Right forelimb (tissue), 1 donor: ENCODE measurements around the gene UBE2I.
"Not testable (repeated sequence)": the region's sequence is repeated elsewhere in the genome, so short reads cannot be mapped to it uniquely, and the experiment has no call there.

Experiments
- DNase-seq: peaks from one replicate; pipeline ENCODE4 v3.0.0-alpha.2; 2018

The UBE2I gene

GRCh38 chr16:1277617-1278282, 31.7 kb upstream of the UBE2I start:
- no peak for DNase-seq

- DNase-seq: no peak
Observed at GRCh38 chr16:1278477-1278876, 31.0 kb upstream of the UBE2I start.

- no peak for DNase-seq
Observed at GRCh38 chr16:1279081-1279944, 30.1 kb upstream of the UBE2I start.

GRCh38 chr16:1279945-1280589, 29.4 kb upstream of the UBE2I start:
- no peak for DNase-seq

- no peak for DNase-seq
Observed at GRCh38 chr16:1280783-1281182, 28.7 kb upstream of the UBE2I start.

- no peak for DNase-seq
Observed at GRCh38 chr16:1281517-1281916, 27.9 kb upstream of the UBE2I start.

- DNase-seq: no peak
Observed at GRCh38 chr16:1282324-1282973, 27.0 kb upstream of the UBE2I start.

- DNase-seq: no peak
Observed at GRCh38 chr16:1283296-1283695, 26.1 kb upstream of the UBE2I start.

- DNase-seq: no peak
Observed at GRCh38 chr16:1283996-1284616, 25.3 kb upstream of the UBE2I start.

- DNase-seq: no peak
Observed at GRCh38 chr16:1285669-1286512, 23.5 kb upstream of the UBE2I start.

GRCh38 chr16:1286513-1287094, 22.8 kb upstream of the UBE2I start:
- DNase-seq: no peak

- DNase-seq: no peak
Observed at GRCh38 chr16:1287982-1288670, 21.3 kb upstream of the UBE2I start.

- DNase-seq: no peak
Observed at GRCh38 chr16:1288813-1289476, 20.5 kb upstream of the UBE2I start.

- DNase-seq: no peak
Observed at GRCh38 chr16:1289477-1289866, 20.0 kb upstream of the UBE2I start.

- DNase-seq: no peak
Observed at GRCh38 chr16:1290063-1290501, 19.4 kb upstream of the UBE2I start.

- DNase-seq: no peak
Observed at GRCh38 chr16:1290860-1291575, 18.4 kb upstream of the UBE2I start.

- no peak for DNase-seq
Observed at GRCh38 chr16:1291576-1291974, 17.9 kb upstream of the UBE2I start.

- not testable (repeated sequence) for DNase-seq
Observed at GRCh38 chr16:1292208-1292607, 17.2 kb upstream of the UBE2I start.

GRCh38 chr16:1292808-1293207, 16.6 kb upstream of the UBE2I start:
- DNase-seq: not testable (repeated sequence)
